Measurements from ENCODE around the gene CS. TPM values are rescaled to one million over a fixed set of nuclear protein-coding genes. Genes with fewer than 3 reads are reported as not detected.
A peak's percentile ranks its signal among the peaks of the same experiment; 100 is the strongest.

Gene CS
- total and polyA plus RNA-seq, 2 of the 4 experiments (the other 2 are of a cell fraction), result 139 to 146 TPM

GRCh38 chr12:56258820-56259183, 41.3 kb downstream of the CS start:
- Histone ChIP-seq H3K4me1 (ENCODE audit: control insufficient read depth, insufficient read depth, low read length) (peaks cover 22% of the 10 kb centered on the region), H3K23ac (ENCODE audit: low read depth, low read length) (peak overlapping the region; percentile 25; the same call in 1 of the 2 replicates), H3K56ac (ENCODE audit: extremely low read depth, insufficient read depth, low read length) (peak overlapping the region; percentile 75), H3K27me3 (ENCODE audit: control insufficient read depth, insufficient read depth, low read length) (no peaks in the 10 kb centered on the region), H3K9ac (ENCODE audit: low read depth, low read length) (peak overlapping the region; percentile 85), H2BK20ac (ENCODE audit: low read depth, low read length) (0 out of 2 replicates have a peak overlapping the region, but pooled peaks have one; percentile 13), H3K9me3 (ENCODE audit: control insufficient read depth, insufficient read depth, low read length) (no peaks in the 10 kb centered on the region), H2AK9ac (replicated peaks; ENCODE audit: low read depth, low read length, poor library complexity) (peak overlapping the region; percentile 26), H3K9me1 (ENCODE audit: insufficient read depth, low read length) (peaks cover 27% of the 10 kb centered on the region), H2AK5ac (ENCODE audit: low read depth, low read length) (peak overlapping the region; percentile 20; the same call in 1 of the 2 replicates), H4K5ac (ENCODE audit: low read depth, low read length) (peak overlapping the region; percentile 69), H2AFZ (replicated peaks; ENCODE audit: low read length, poor library complexity) (peak overlapping the region; percentile 97), H4K91ac (ENCODE audit: insufficient read depth, low read depth, low read length) (no peak overlapping the region; the same call in 1 of the 2 replicates), H3K14ac (replicated peaks; ENCODE audit: low read depth, low read length) (peak overlapping the region; percentile 21), H3K36me3 (ENCODE audit: control insufficient read depth, insufficient read depth, low read length) (peaks cover 29% of the 10 kb centered on the region), H3K18ac (ENCODE audit: low read depth, low read length) (peak overlapping the region; percentile 36; the same call in 1 of the 2 replicates), H3K4ac (ENCODE audit: low read depth, low read length) (peak overlapping the region; percentile 47), H2BK15ac (ENCODE audit: low read depth, low read length) (peak overlapping the region; percentile 23; the same call in 1 of the 3 replicates), H3K4me2 (ENCODE audit: low read depth, low read length) (peak overlapping the region; percentile 74), H4K8ac (ENCODE audit: low read depth in 2 of 2, low read length in 2 of 2) (peak overlapping the region; percentile 81 to 88), H2BK120ac (ENCODE audit: low read depth, low read length) (peak overlapping the region; percentile 60; the same call in 1 of the 2 replicates), H4K20me1 (ENCODE audit: insufficient read depth, low read length) (peaks cover 31% of the 10 kb centered on the region), H3K27ac (ENCODE audit: insufficient read depth, low read length) (peak overlapping the region; percentile 94), H3K79me1 (ENCODE audit: low read depth in 1 of 2, low read length in 2 of 2) (peaks cover 26 to 40% of the 10 kb centered on the region in 2 experiments), H2BK5ac (ENCODE audit: low read depth, low read length, poor library complexity, severe bottlenecking) (peak overlapping the region; percentile 89), H3K4me3 (ENCODE audit: insufficient read depth, low read depth, low read length) (peak overlapping the region; percentile 94)
- in situ Hi-C loops (cut with MboI; ENCODE audit: low sequenced_read_pairs) (no loop called here), dilution Hi-C loops (cut with HindIII; ENCODE audit: low sequenced_read_pairs, unreplicated experiment) (no loop called here), intact Hi-C loops (cut with micrococcal nuclease) (loop anchor here (2.0 kb wide), 2 partner anchors 140 to 206 kb away; partner anchors contain the start of gene ZC3H10)
- ATAC-seq (ENCODE audit: low read depth) (no peak), DNase-seq (no peak)
- POLR2A ChIA-PET (ENCODE audit: unreplicated experiment), result interaction anchor here (1.1 kb wide), 1 partner anchor 37 kb away, joined by 4 read pairs; the partner anchor contains the start of gene RNF41
- TF ChIP-seq USF2 (IDR thresholded peaks at IDR 0.05; ENCODE audit: low read depth, low read length) (no peak), CTCF (conservative IDR thresholded peaks at IDR 0.05; ENCODE audit: low read depth, low read length) (no peak), NFE2L2 (IDR thresholded peaks at IDR 0.05; ENCODE audit: low read depth, low read length) (no peak), POLR2A (IDR thresholded peaks at IDR 0.05; ENCODE audit: low read depth, low read length) (no peak), RCOR1 (IDR thresholded peaks at IDR 0.05; ENCODE audit: insufficient replicate concordance, low read length) (no peak), MAZ (IDR thresholded peaks at IDR 0.05; ENCODE audit: borderline replicate concordance, low read depth, low read length) (no peak), MXI1 (IDR thresholded peaks at IDR 0.05; ENCODE audit: borderline replicate concordance, low read depth, low read length) (0 out of 2 replicates have a peak, but pooled peaks have one; percentile 8)
- BruUV-seq (replicated peaks), result no TSS peak
- WGBS, 2 experiments (ENCODE audit: extremely low coverage in 2 of 2, insufficient read length in 1 of 2), result 9% methylated on average over 4 of the region's 9 CpGs; no CpG with 5 or more reads in 1 of the 2 experiments
- CTCF ChIA-PET, result interaction anchor here (0.6 to 1.2 kb wide), 4 partner anchors 26 to 70 kb away, joined by 3 read pairs; partner anchors contain the start of gene SMARCC2
